Measurements from ENCODE around the gene PALLD. TPM values are rescaled to one million over a fixed set of nuclear protein-coding genes. Genes with fewer than 3 reads are reported as not detected.

Gene PALLD
- total and polyA plus RNA-seq, 2 donors (not counting 3 experiments of a cell fraction or from before 2014, with no cell fraction given): 13.4 to 48.2 TPM

GRCh38 chr4:168598191-168598590, 101.3 kb downstream of the PALLD start:
- H3K27me3 ChIP-seq (ENCODE audit: control insufficient read depth in 2 of 2, insufficient read depth in 2 of 2, low read length in 2 of 2): no peaks in the 10 kb centered on the region
- H3K4me2 ChIP-seq (ENCODE audit: insufficient read depth, low read length): no peak overlapping the region
- no peak overlapping the region for H2AFZ ChIP-seq (ENCODE audit: low read depth, low read length)
- no peak overlapping the region for H3K4me3 ChIP-seq (replicated peaks in 1 of 3; ENCODE audit: insufficient read depth in 1 of 3, low read depth in 1 of 3, low read length in 3 of 3)
- no peak for FAIRE-seq
- no peaks in the 10 kb centered on the region for H3K4me1 ChIP-seq (ENCODE audit: control insufficient read depth, extremely low read depth, insufficient read depth, low read length)
- H3K36me3 ChIP-seq (ENCODE audit: control insufficient read depth in 2 of 2, extremely low read depth in 1 of 2, insufficient read depth in 2 of 2, low read length in 2 of 2): no peaks in the 10 kb centered on the region
- dilution Hi-C loops (cut with MboI; ENCODE audit: extremely low pct_ligation_motif_present, low sequenced_read_pairs): loop anchor here (25.0 kb wide), 1 partner anchor 314 kb away; no protein-coding TSS in a partner anchor
- H3K27ac ChIP-seq (ENCODE audit: insufficient read depth, low read depth, low read length): no peak overlapping the region
- no TSS peak for BruUV-seq (replicated peaks)
- no peaks in the 10 kb centered on the region for H3K9me3 ChIP-seq (replicated peaks; ENCODE audit: control insufficient read depth, insufficient read depth, low read length)
- H3K79me2 ChIP-seq (ENCODE audit: control insufficient read depth, insufficient read depth, low read length): no peaks in the 10 kb centered on the region
- no peak overlapping the region for H3K9ac ChIP-seq (replicated peaks; ENCODE audit: extremely low read depth, insufficient read depth, low read length)
- peak; percentile 12 for DNase-seq (ENCODE audit: low read depth, low spot score)
- H3K9me1 ChIP-seq (replicated peaks; ENCODE audit: control insufficient read depth, extremely low read depth, insufficient read depth, low read length): no peaks in the 10 kb centered on the region
- TF ChIP-seq FOS (IDR thresholded peaks at IDR 0.05; ENCODE audit: borderline replicate concordance, insufficient read depth, low read length): no peak
- ChIA-PET POLR2A (no interaction called here), CTCF (interaction anchor here (0.9 to 1.3 kb wide), 2 partner anchors 24 to 110 kb away, joined by 3 read pairs; no protein-coding TSS in a partner anchor)
- H4K20me1 ChIP-seq (replicated peaks; ENCODE audit: control insufficient read depth, extremely low read depth, insufficient read depth, low read length): no peaks in the 10 kb centered on the region
- intact Hi-C loops (cut with micrococcal nuclease): no loop called here

GRCh38 chr4:168600796-168601583, 104.1 kb downstream of the PALLD start:
- ChIA-PET POLR2A (no interaction called here), CTCF (interaction anchor here (0.9 to 1.9 kb wide), 6 partner anchors 12 to 321 kb away, joined by 3 to 5 read pairs (median 4); no protein-coding TSS in a partner anchor)
- no peaks in the 10 kb centered on the region for H3K9me1 ChIP-seq (replicated peaks; ENCODE audit: control insufficient read depth, extremely low read depth, insufficient read depth, low read length)
- no peak overlapping the region for H3K4me2 ChIP-seq (ENCODE audit: insufficient read depth, low read length)
- no peak overlapping the region for H2AFZ ChIP-seq (ENCODE audit: low read depth, low read length)
- H3K27ac ChIP-seq (ENCODE audit: insufficient read depth, low read depth, low read length): no peak overlapping the region
- peaks cover 20% of the 10 kb centered on the region for H3K4me1 ChIP-seq (ENCODE audit: control insufficient read depth, extremely low read depth, insufficient read depth, low read length)
- TF ChIP-seq EZH2 (IDR thresholded peaks at IDR 0.05; ENCODE audit: borderline replicate concordance, low read depth, low read length, severe bottlenecking) (no peak), CTCF (IDR thresholded peaks at IDR 0.05; ENCODE audit: extremely low read depth in 1 of 2, insufficient read depth in 1 of 2, low read depth in 1 of 2, low read length in 2 of 2) (no peak), JUN (IDR thresholded peaks at IDR 0.05; ENCODE audit: borderline replicate concordance, insufficient read depth, insufficient read length, low read depth) (no peak), MYC (IDR thresholded peaks at IDR 0.05; ENCODE audit: low read depth, low read length) (no peak), FOS (IDR thresholded peaks at IDR 0.05; ENCODE audit: borderline replicate concordance, insufficient read depth, low read length) (no peak), MAX (IDR thresholded peaks at IDR 0.05; ENCODE audit: insufficient read depth, insufficient read length) (no peak), POLR2AphosphoS5 (IDR thresholded peaks at IDR 0.05; ENCODE audit: insufficient read depth, low read depth, low read length) (no peak), GATA2 (IDR thresholded peaks at IDR 0.05; ENCODE audit: insufficient read depth, insufficient read length, low read depth, low read length) (no peak), POLR2A (IDR thresholded peaks at IDR 0.05; ENCODE audit: low read depth, low read length) (no peak)
- no peaks in the 10 kb centered on the region for H3K27me3 ChIP-seq (ENCODE audit: control insufficient read depth in 2 of 2, insufficient read depth in 2 of 2, low read length in 2 of 2)
- BruUV-seq (replicated peaks): no TSS peak
- dilution Hi-C loops (cut with MboI; ENCODE audit: extremely low pct_ligation_motif_present, low sequenced_read_pairs): no loop called here
- DNase-seq (ENCODE audit: low read depth, low spot score): no peak
- no peak for FAIRE-seq
- intact Hi-C loops (cut with micrococcal nuclease): no loop called here
- H3K36me3 ChIP-seq (ENCODE audit: control insufficient read depth in 2 of 2, extremely low read depth in 1 of 2, insufficient read depth in 2 of 2, low read length in 2 of 2): no peaks in the 10 kb centered on the region
- H4K20me1 ChIP-seq (replicated peaks; ENCODE audit: control insufficient read depth, extremely low read depth, insufficient read depth, low read length): no peaks in the 10 kb centered on the region
- no peak overlapping the region for H3K4me3 ChIP-seq (replicated peaks in 1 of 3; ENCODE audit: insufficient read depth in 1 of 3, low read depth in 1 of 3, low read length in 3 of 3)
- no peak overlapping the region for H3K9ac ChIP-seq (replicated peaks; ENCODE audit: extremely low read depth, insufficient read depth, low read length)
- H3K9me3 ChIP-seq (replicated peaks; ENCODE audit: control insufficient read depth, insufficient read depth, low read length): no peaks in the 10 kb centered on the region
- H3K79me2 ChIP-seq (ENCODE audit: control insufficient read depth, insufficient read depth, low read length): no peaks in the 10 kb centered on the region

Measured in endothelial cell of umbilical vein (primary cell).